HEK293T (cell line): ENCODE measurements around the gene ROPN1B.

ENCODE experiments used
- CTCF ChIA-PET: fragments of 350-600 bp; formaldehyde crosslinking; extraction: SDS; loops from one replicate; lab custom pipeline; 2021; ENCODE audit warnings: antibody characterized with exemption, inconsistent platforms; lab: Yijun Ruan, JAX
- POLR2A ChIA-PET: fragments of 350-600 bp; formaldehyde crosslinking; extraction: SDS; loops from one replicate; lab custom pipeline; 2020; ENCODE audit warnings: antibody characterized with exemption, inconsistent platforms; lab: Yijun Ruan, JAX
- DNase-seq: peaks from one replicate; pipeline ENCODE4 v3.0.0; 2012; ENCODE audit warnings: mixed read lengths; ENCODE audit errors: extremely low spot score
- ARNT ChIP-seq: fragments of 450-650 bp; IDR thresholded peaks from 2 replicates; pipeline ENCODE4 v1.6.1; 2017; ENCODE audit warnings: mild to moderate bottlenecking
- BHLHE40 ChIP-seq: fragments of 450-650 bp; IDR thresholded peaks from 2 replicates; pipeline ENCODE4 v1.6.1; 2016; ENCODE audit warnings: mild to moderate bottlenecking, moderate library complexity, borderline replicate concordance
- CTBP1 ChIP-seq: fragments of 450-650 bp; IDR thresholded peaks from 2 replicates; pipeline ENCODE4 v1.6.1; 2016; ENCODE audit warnings: borderline replicate concordance
- ELF4 ChIP-seq: fragments of 450-650 bp; IDR thresholded peaks from 2 replicates; pipeline ENCODE4 v1.6.1; 2017; ENCODE audit warnings: antibody characterized with exemption
- FOXA1 ChIP-seq: fragments of 450-650 bp; IDR thresholded peaks from 2 replicates; pipeline ENCODE4 v1.6.1; 2016; ENCODE audit warnings: mild to moderate bottlenecking
- FOXK2 ChIP-seq: fragments of 450-650 bp; IDR thresholded peaks from 2 replicates; pipeline ENCODE4 v1.6.1; 2016; ENCODE audit warnings: mild to moderate bottlenecking
- FOXM1 ChIP-seq: fragments of 450-650 bp; IDR thresholded peaks from 2 replicates; pipeline ENCODE4 v1.6.1; 2017; ENCODE audit warnings: mild to moderate bottlenecking, borderline replicate concordance
- HDGF ChIP-seq: fragments of 450-650 bp; IDR thresholded peaks from 2 replicates; pipeline ENCODE4 v1.6.1; 2017; ENCODE audit warnings: antibody characterized with exemption, borderline replicate concordance
- L3MBTL2 ChIP-seq: fragments of 450-650 bp; conservative IDR thresholded peaks from 2 replicates; pipeline ENCODE4 v1.6.1; 2016; ENCODE audit warnings: mild to moderate bottlenecking
- LEF1 ChIP-seq: fragments of 450-650 bp; IDR thresholded peaks from 2 replicates; pipeline ENCODE4 v1.6.1; 2017; ENCODE audit warnings: mild to moderate bottlenecking, borderline replicate concordance
- NFRKB ChIP-seq: fragments of 450-650 bp; IDR thresholded peaks from 2 replicates; pipeline ENCODE4 v1.6.1; 2016; ENCODE audit warnings: mild to moderate bottlenecking, moderate library complexity
- SP1 ChIP-seq: fragments of 450-650 bp; IDR thresholded peaks from 2 replicates; pipeline ENCODE4 v1.6.1; 2017
- SUZ12 ChIP-seq: fragments of 450-650 bp; IDR thresholded peaks from 2 replicates; pipeline ENCODE4 v1.6.1; 2016; ENCODE audit warnings: mild to moderate bottlenecking
- TARDBP ChIP-seq: fragments of 450-650 bp; IDR thresholded peaks from 2 replicates; pipeline ENCODE4 v1.6.1; 2016
- ZNF384 ChIP-seq: fragments of 450-650 bp; IDR thresholded peaks from 2 replicates; pipeline ENCODE4 v1.6.1; 2016
- TF ChIP-seq, protein P1 (sequence below): fragments of 450-650 bp; IDR thresholded peaks from 2 replicates; pipeline ENCODE4 v1.6.1; 2016

ROPN1B gene

DNA sequence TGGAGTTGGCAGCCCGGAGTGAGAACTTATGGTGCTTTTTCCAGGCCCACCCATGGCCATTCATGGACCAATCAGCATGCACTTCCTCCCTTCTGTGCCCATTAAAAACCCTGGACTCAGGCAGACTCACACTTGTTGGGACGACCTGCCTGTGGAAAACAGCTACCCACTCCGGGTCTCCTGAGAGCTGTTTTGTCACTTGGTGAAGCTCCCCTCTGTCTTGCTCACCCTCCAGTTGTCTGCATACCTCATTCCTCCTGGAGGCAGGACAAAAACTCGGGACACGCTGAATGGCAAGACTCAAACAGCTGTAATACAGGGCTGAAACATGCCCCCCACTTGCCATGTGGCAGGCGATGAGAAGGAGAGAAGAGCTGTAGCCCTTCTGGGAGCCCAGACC lies 35.2 kb downstream of the ROPN1B start:
- TF ChIP-seq ZNF384 (no peak), HDGF (no peak), SP1 (no peak), LEF1 (no peak), FOXA1 (no peak), ARNT (no peak), NFRKB (no peak), CTBP1 (no peak), L3MBTL2 (no peak)
- CTCF ChIA-PET: no interaction called here
- POLR2A ChIA-PET: no interaction called here
- DNase-seq: no peak

DNA sequence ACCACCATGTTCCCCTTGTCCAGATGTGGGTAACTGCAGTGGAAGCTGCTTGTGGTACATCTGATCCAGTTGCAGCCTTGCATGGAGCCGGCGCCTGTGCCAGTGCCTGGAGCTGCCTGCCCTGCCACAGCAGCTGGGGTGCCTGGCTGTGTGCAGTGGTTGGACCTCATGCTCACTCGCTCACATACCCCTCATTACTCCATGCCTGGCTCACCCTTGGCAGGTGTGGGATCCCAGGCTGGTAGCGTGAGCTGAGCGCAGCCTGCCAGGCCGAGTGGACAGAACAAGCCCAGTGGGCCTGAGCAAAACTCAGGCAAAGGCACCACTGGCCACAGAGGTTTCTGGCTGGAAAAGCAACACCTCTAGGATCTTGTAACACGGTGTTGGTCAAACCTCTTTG lies 35.7 kb downstream of the ROPN1B start:
- ChIA-PET POLR2A (no interaction called here), CTCF (no interaction called here)
- no peak for TF ChIP-seq ELF4
- no peak for TF ChIP-seq TARDBP
- no peak for TF ChIP-seq L3MBTL2
- TF ChIP-seq BHLHE40: no peak
- no peak for TF ChIP-seq ZNF384
- TF ChIP-seq HDGF: no peak
- TF ChIP-seq NFRKB: no peak
- no peak for TF ChIP-seq CTBP1
- TF ChIP-seq FOXM1: no peak
- TF ChIP-seq FOXA1: no peak
- TF ChIP-seq LEF1: no peak
- TF ChIP-seq ARNT: no peak
- TF ChIP-seq, protein P1, sequence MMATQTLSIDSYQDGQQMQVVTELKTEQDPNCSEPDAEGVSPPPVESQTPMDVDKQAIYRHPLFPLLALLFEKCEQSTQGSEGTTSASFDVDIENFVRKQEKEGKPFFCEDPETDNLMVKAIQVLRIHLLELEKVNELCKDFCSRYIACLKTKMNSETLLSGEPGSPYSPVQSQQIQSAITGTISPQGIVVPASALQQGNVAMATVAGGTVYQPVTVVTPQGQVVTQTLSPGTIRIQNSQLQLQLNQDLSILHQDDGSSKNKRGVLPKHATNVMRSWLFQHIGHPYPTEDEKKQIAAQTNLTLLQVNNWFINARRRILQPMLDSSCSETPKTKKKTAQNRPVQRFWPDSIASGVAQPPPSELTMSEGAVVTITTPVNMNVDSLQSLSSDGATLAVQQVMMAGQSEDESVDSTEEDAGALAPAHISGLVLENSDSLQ: no peak
- no peak for TF ChIP-seq SP1
- no peak for DNase-seq

DNA sequence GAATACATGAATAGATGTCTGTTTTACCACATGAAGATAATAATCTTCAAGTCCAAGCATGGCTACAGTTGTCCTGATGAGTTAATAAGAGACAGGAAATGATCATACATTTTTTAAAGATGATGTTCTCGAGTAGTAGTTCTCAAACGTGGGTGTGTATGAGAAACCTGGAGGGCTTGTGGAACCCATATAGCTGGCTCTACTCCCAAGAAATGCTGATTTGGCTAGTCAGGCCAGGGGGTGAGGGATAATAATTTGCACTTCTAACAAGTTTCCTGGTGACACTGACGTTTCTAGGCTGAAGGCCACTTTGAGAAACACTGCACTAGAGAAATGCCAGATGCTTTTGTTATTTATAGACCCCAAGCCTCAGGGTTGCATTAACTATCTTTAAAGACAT lies 37.0 kb downstream of the ROPN1B start:
- TF ChIP-seq L3MBTL2: no peak
- TF ChIP-seq SUZ12: no peak
- no peak for TF ChIP-seq FOXA1
- no peak for TF ChIP-seq ARNT
- no peak for TF ChIP-seq FOXM1
- TF ChIP-seq ZNF384: no peak
- no peak for TF ChIP-seq CTBP1
- no peak for TF ChIP-seq ELF4
- no peak for TF ChIP-seq SP1
- TF ChIP-seq, protein P1: no peak
- TF ChIP-seq HDGF: no peak
- no peak for TF ChIP-seq LEF1
- TF ChIP-seq FOXK2: no peak
- TF ChIP-seq TARDBP: no peak
- TF ChIP-seq BHLHE40: no peak
- ChIA-PET POLR2A (no interaction called here), CTCF (no interaction called here)
- DNase-seq: no peak

DNA sequence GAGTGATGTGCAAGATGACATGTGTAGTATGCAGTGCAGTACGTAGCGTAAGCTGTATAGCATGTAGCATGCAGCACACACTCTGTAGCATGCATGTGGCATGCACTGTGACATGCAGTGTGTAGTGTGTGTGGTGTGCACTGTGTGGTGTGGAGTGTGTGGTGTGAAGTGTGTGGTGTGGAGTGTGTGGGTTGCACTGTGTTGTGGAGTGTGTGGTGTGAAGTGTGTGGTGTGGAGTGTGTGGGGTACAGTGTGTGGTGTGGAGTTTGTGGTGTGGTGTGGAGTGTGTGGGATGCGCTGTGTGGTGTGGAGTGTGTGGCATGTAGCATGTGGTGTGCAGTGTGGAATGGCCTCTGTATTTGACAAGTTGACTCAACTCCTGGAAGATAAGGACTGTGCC lies 39.2 kb downstream of the ROPN1B start:
- ChIA-PET POLR2A (no interaction called here), CTCF (no interaction called here)
- TF ChIP-seq HDGF (no peak), LEF1 (no peak), ZNF384 (no peak), ARNT (no peak), FOXM1 (no peak), FOXA1 (no peak), SP1 (no peak), TARDBP (no peak), ELF4 (no peak), L3MBTL2 (no peak), BHLHE40 (no peak), SUZ12 (no peak), FOXK2 (no peak), NFRKB (no peak), CTBP1 (no peak)
- TF ChIP-seq, protein P1: no peak
- DNase-seq: no peak

DNA sequence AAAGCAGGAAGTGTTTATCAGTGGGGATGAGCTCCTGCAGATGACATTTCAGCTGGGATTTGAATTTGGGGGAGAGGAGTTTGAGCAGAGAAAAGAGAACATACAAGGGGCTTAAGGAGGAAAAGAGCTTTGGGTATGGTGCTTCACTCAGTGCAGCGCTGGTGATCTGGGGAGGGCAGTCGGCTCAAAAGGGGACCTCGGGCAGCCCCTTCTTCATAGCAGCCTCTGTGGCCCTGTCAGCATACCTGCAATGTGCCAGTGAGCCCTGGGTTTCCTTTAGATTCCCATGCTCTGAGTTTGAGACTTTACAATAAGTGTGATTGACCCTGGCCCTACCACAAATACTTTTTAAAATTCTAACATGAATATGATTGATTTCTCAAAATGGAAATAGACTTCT lies 40.2 kb downstream of the ROPN1B start:
- ChIA-PET CTCF (no interaction called here), POLR2A (no interaction called here)
- TF ChIP-seq HDGF (no peak), FOXM1 (no peak), FOXK2 (no peak), ARNT (no peak), TARDBP (no peak), LEF1 (no peak), BHLHE40 (no peak), CTBP1 (no peak), L3MBTL2 (no peak), NFRKB (no peak), SUZ12 (no peak), FOXA1 (no peak), ZNF384 (no peak), SP1 (no peak), ELF4 (no peak)
- TF ChIP-seq, protein P1: no peak
- DNase-seq: no peak
